ENCODE data around the gene OSCP1. TPM values are rescaled to one million over a fixed set of nuclear protein-coding genes. Genes with fewer than 3 reads are reported as not detected.
A peak's percentile ranks its signal among the peaks of the same experiment; 100 is the strongest.

Gene OSCP1
- total RNA-seq, 1 donor from 2014 or later: 4.0 TPM

GRCh38 chr1:36377791-36378492, 72.3 kb downstream of the OSCP1 start:
- DNase-seq (ENCODE audit: low read depth): no peak
- TF ChIP-seq, protein P1, sequence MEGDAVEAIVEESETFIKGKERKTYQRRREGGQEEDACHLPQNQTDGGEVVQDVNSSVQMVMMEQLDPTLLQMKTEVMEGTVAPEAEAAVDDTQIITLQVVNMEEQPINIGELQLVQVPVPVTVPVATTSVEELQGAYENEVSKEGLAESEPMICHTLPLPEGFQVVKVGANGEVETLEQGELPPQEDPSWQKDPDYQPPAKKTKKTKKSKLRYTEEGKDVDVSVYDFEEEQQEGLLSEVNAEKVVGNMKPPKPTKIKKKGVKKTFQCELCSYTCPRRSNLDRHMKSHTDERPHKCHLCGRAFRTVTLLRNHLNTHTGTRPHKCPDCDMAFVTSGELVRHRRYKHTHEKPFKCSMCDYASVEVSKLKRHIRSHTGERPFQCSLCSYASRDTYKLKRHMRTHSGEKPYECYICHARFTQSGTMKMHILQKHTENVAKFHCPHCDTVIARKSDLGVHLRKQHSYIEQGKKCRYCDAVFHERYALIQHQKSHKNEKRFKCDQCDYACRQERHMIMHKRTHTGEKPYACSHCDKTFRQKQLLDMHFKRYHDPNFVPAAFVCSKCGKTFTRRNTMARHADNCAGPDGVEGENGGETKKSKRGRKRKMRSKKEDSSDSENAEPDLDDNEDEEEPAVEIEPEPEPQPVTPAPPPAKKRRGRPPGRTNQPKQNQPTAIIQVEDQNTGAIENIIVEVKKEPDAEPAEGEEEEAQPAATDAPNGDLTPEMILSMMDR (conservative IDR thresholded peaks at IDR 0.05; ENCODE audit: low read depth, low read length): no peak
- H3K4me3 ChIP-seq (ENCODE audit: low read depth, low read length): no peak overlapping the region

- no peak for DNase-seq (ENCODE audit: low read depth)
- TF ChIP-seq, protein P1 (conservative IDR thresholded peaks at IDR 0.05; ENCODE audit: low read depth, low read length): no peak
- H3K4me3 ChIP-seq (ENCODE audit: low read depth, low read length): no peak overlapping the region
These were observed 77.6 kb downstream of the OSCP1 start for GRCh38 chr1:36372617-36373016.

DNA sequence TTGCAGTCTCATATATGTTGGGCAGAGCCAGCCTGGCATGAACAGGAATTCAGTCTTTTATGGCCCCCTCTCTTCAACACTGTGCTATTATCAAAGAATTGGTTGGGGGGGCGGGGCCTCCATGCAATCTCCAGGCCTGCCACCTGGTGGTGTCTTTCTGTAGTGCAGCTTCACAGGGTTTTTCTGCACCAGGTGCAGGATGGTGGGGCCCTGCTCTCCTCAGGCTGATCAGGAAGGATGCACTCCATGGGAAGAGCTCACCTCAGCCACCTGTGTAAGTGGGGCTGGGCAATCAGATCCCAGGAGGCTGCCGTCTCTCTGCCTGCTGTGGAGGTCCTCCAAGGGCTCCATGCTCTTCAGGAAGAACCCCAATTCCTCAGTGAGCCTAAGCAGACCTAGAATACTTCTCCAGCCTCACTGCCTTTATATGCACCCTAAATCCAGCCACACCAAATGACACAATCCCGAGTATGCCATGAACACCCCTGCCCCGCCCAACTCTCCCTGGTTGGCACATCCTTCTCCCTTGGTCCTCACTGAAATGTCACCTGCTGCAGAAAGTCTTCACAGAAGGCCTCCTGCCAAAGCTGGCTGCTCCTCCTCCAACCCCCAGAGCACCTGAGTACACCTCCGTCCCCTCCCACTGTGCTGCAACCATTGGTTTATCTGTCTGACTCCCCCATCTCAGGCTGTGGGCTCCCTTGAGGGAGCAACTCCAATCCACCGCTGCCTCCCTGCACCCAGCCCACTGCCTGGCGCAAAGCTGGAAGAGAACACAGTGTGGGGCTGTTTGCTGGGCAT, 81.0 kb downstream of the OSCP1 start:
- TF ChIP-seq, protein P1 (conservative IDR thresholded peaks at IDR 0.05; ENCODE audit: low read depth, low read length): peak; percentile 84
- H3K4me3 ChIP-seq (ENCODE audit: low read depth, low read length): no peak overlapping the region
- no peak for DNase-seq (ENCODE audit: low read depth)

Other genes starting within 250 kb of the OSCP1 start
- 62.9 and 96.6 TPM in 2 replicates for gene THRAP3, start 226.0 kb downstream of the OSCP1 start, total RNA-seq
- gene SH3D21, start 144.1 kb downstream of the OSCP1 start, total RNA-seq: 4.0 and 20.3 TPM in 2 replicates
- 179 and 259 TPM in 2 replicates for gene EVA1B, start 126.8 kb downstream of the OSCP1 start, total RNA-seq
- 17.6 and 38.5 TPM in 2 replicates for gene STK40, start 64.5 kb downstream of the OSCP1 start, total RNA-seq
- gene LSM10, start 52.5 kb downstream of the OSCP1 start, total RNA-seq: 18.2 and 52.8 TPM in 2 replicates
- 94.7 and 256 TPM in 2 replicates for gene MRPS15, start 13.9 kb upstream of the OSCP1 start, total RNA-seq
- not detected in 2 replicates for gene CSF3R, start 32.5 kb upstream of the OSCP1 start, total RNA-seq

Measured in epithelial cell of proximal tubule (primary cell).